Neural cell (in vitro differentiated cells): ENCODE measurements around the gene FCHSD2. TPM values are rescaled to one million over a fixed set of nuclear protein-coding genes. Genes with fewer than 3 reads are reported as not detected.

ENCODE experiments used
- H2AFZ ChIP-seq: fragments of 200-600, 300-800 bp; sonication (generic), shearing (Covaris generic); 2 replicates; pipeline ENCODE4 v1.6.0; 2014; ENCODE audit warnings: low read depth, mild to moderate bottlenecking, antibody characterized with exemption, low read length, moderate library complexity
- H3F3A ChIP-seq: fragments of 200-600 bp; shearing (Covaris generic); 2 replicates; pipeline ENCODE4 v1.6.1; 2016; ENCODE audit warnings: mild to moderate bottlenecking, moderate library complexity, mixed read lengths, antibody characterized with exemption, low read length; ENCODE audit not compliant: insufficient read depth, poor library complexity, severe bottlenecking
- H3K27ac ChIP-seq: fragments of 200-600, 300-800 bp; sonication (generic), shearing (Covaris generic); 2 replicates; pipeline ENCODE4 v1.5.1; 2014; ENCODE audit warnings: mild to moderate bottlenecking, low read length, moderate library complexity
- H3K27me3 ChIP-seq: fragments of 300-800, 200-600 bp; sonication (generic), shearing (Covaris generic); 2 replicates; pipeline ENCODE4 v1.6.0; 2014; ENCODE audit warnings: mild to moderate bottlenecking, low read depth, low read length, moderate library complexity; ENCODE audit not compliant: insufficient read depth
- H3K36me3 ChIP-seq: fragments of 300-800, 200-600 bp; sonication (generic), shearing (Covaris generic); 2 replicates; pipeline ENCODE4 v1.5.1; 2014; ENCODE audit warnings: mild to moderate bottlenecking, antibody characterized with exemption, low read length, moderate library complexity; ENCODE audit not compliant: insufficient read depth
- H3K4me2 ChIP-seq: fragments of 300-800, 200-600 bp; sonication (generic), shearing (Covaris generic); 2 replicates; pipeline ENCODE4 v1.6.0; 2014; ENCODE audit warnings: mild to moderate bottlenecking, low read length
- H3K4me3 ChIP-seq: fragments of 300-800, 200-600 bp; sonication (generic), shearing (Covaris generic); 2 replicates; pipeline ENCODE4 v1.5.1; 2014; ENCODE audit warnings: mild to moderate bottlenecking, low read length, moderate library complexity
- H3K79me2 ChIP-seq: fragments of 200-600 bp; shearing (Covaris generic); replicated peaks from 2 replicates; pipeline ENCODE4 v1.6.0; 2014; ENCODE audit warnings: mild to moderate bottlenecking, low read length, moderate library complexity; ENCODE audit not compliant: insufficient read depth
- H3K9ac ChIP-seq: fragments of 300-800, 200-600 bp; sonication (generic), shearing (Covaris generic); 2 replicates; pipeline ENCODE4 v1.6.1; 2016; ENCODE audit warnings: mild to moderate bottlenecking, low read length, mixed read lengths
- H3K9me2 ChIP-seq: fragments of 200-600 bp; shearing (Covaris generic); 2 replicates; pipeline ENCODE4 v1.6.1; 2016; ENCODE audit warnings: mild to moderate bottlenecking, low read length, mixed read lengths; ENCODE audit not compliant: insufficient read depth
- H3K9me3 ChIP-seq: fragments of 200-600, 300-800 bp; sonication (generic), shearing (Covaris generic); 2 replicates; pipeline ENCODE4 v1.6.1; 2016; ENCODE audit warnings: mild to moderate bottlenecking, mixed run types, low read length, moderate library complexity, mixed read lengths
- H4K20me1 ChIP-seq: fragments of 200-600 bp; shearing (Covaris generic); 2 replicates; pipeline ENCODE4 v1.6.1; 2016; ENCODE audit warnings: mild to moderate bottlenecking, mixed run types; ENCODE audit not compliant: insufficient read depth
- EP300 ChIP-seq: fragments of 450-650 bp; conservative IDR thresholded peaks from 2 replicates; pipeline ENCODE4 v1.6.1; 2014; ENCODE audit warnings: antibody characterized with exemption, mild to moderate bottlenecking, moderate library complexity; ENCODE audit not compliant: poor library complexity, severe bottlenecking
- EZH2 ChIP-seq: fragments of 200-600, 300-800 bp; shearing (Covaris generic), sonication (generic); IDR thresholded peaks from 2 replicates; pipeline ENCODE4 v1.6.1; 2014; ENCODE audit warnings: antibody characterized with exemption, low read length, borderline replicate concordance, mild to moderate bottlenecking; ENCODE audit not compliant: insufficient read depth, poor library complexity, severe bottlenecking
- MXI1 ChIP-seq: fragments of 450-650 bp; conservative IDR thresholded peaks from 2 replicates; pipeline ENCODE4 v1.6.1; 2014; ENCODE audit warnings: antibody characterized with exemption, mild to moderate bottlenecking; ENCODE audit not compliant: poor library complexity, severe bottlenecking
- POLR2AphosphoS5 ChIP-seq: IDR thresholded peaks from 2 replicates; pipeline ENCODE4 v1.6.1; 2012
- RAD21 ChIP-seq: fragments of 450-650 bp; conservative IDR thresholded peaks from 2 replicates; pipeline ENCODE4 v1.6.1; 2014; ENCODE audit warnings: antibody characterized with exemption, mild to moderate bottlenecking, moderate library complexity
- REST ChIP-seq: IDR thresholded peaks from 2 replicates; pipeline ENCODE4 v1.6.1; 2012; ENCODE audit warnings: borderline replicate concordance
- SMC3 ChIP-seq: fragments of 450-650 bp; conservative IDR thresholded peaks from 2 replicates; pipeline ENCODE4 v1.6.1; 2014; ENCODE audit warnings: antibody characterized with exemption, mild to moderate bottlenecking, moderate library complexity; ENCODE audit not compliant: poor library complexity
- TAF1 ChIP-seq: IDR thresholded peaks from 2 replicates; pipeline ENCODE4 v1.6.1; 2012; ENCODE audit warnings: low read depth
- polyA plus RNA-seq: library from polyadenylated mRNA; depleted of rRNA; stranded (reverse); fragments of >200 nt; gene quantifications from 2 replicates; pipeline ENCODE4 v1.2.3, GENCODE V29; 2014
- TF ChIP-seq, protein P1 (sequence below): fragments of 450-650 bp; IDR thresholded peaks from 2 replicates; pipeline ENCODE4 v1.5.1; 2014; ENCODE audit warnings: antibody characterized with exemption, mild to moderate bottlenecking, moderate library complexity; ENCODE audit not compliant: poor library complexity, severe bottlenecking

Gene FCHSD2
- polyA plus RNA-seq, 1 donor from 2014 or later = 40.8 TPM

GRCh38 chr11:73114835-73115220 lies 27.3 kb downstream of the FCHSD2 start:
- Histone ChIP-seq H3K36me3 (no peaks in the 10 kb centered on the region), H3K4me3 (no peak overlapping the region), H3K27me3 (no peaks in the 10 kb centered on the region), H3K27ac (no peak overlapping the region), H3K9me3 (peaks cover 4% of the 10 kb centered on the region), H3K9ac (no peak overlapping the region), H3F3A (no peaks in the 10 kb centered on the region), H2AFZ (no peak overlapping the region), H3K9me2 (no peaks in the 10 kb centered on the region), H3K79me2 (no peaks in the 10 kb centered on the region), H4K20me1 (no peaks in the 10 kb centered on the region), H3K4me2 (no peak overlapping the region)
- TF ChIP-seq EP300 (no peak), REST (no peak), SMC3 (no peak), POLR2AphosphoS5 (no peak), TAF1 (no peak)

- no peak overlapping the region for H3K4me3 ChIP-seq
- no peak overlapping the region for H3K9ac ChIP-seq
- no peak overlapping the region for H2AFZ ChIP-seq
- H3F3A ChIP-seq = no peaks in the 10 kb centered on the region
- peaks cover 6% of the 10 kb centered on the region for H3K9me3 ChIP-seq
- H3K79me2 ChIP-seq = no peaks in the 10 kb centered on the region
- H3K27me3 ChIP-seq = no peaks in the 10 kb centered on the region
- TF ChIP-seq SMC3 (no peak), RAD21 (no peak), EZH2 (no peak), EP300 (no peak), TAF1 (no peak), MXI1 (no peak)
- TF ChIP-seq, protein P1, sequence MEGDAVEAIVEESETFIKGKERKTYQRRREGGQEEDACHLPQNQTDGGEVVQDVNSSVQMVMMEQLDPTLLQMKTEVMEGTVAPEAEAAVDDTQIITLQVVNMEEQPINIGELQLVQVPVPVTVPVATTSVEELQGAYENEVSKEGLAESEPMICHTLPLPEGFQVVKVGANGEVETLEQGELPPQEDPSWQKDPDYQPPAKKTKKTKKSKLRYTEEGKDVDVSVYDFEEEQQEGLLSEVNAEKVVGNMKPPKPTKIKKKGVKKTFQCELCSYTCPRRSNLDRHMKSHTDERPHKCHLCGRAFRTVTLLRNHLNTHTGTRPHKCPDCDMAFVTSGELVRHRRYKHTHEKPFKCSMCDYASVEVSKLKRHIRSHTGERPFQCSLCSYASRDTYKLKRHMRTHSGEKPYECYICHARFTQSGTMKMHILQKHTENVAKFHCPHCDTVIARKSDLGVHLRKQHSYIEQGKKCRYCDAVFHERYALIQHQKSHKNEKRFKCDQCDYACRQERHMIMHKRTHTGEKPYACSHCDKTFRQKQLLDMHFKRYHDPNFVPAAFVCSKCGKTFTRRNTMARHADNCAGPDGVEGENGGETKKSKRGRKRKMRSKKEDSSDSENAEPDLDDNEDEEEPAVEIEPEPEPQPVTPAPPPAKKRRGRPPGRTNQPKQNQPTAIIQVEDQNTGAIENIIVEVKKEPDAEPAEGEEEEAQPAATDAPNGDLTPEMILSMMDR = no peak
- H4K20me1 ChIP-seq = no peaks in the 10 kb centered on the region
- no peak overlapping the region for H3K4me2 ChIP-seq
- no peak overlapping the region for H3K27ac ChIP-seq
- no peaks in the 10 kb centered on the region for H3K36me3 ChIP-seq
- H3K9me2 ChIP-seq = no peaks in the 10 kb centered on the region
Measured at GRCh38 chr11:73114110-73114834, 27.8 kb downstream of the FCHSD2 start.
